Activated T-cell treated with anti-CD3 and anti-CD28 coated beads, Interleukin-2, amount 50 U/mL, for 4 hours (primary cell): ENCODE data around the gene ATP2B3. TPM values are rescaled to one million over a fixed set of nuclear protein-coding genes. Genes with fewer than 3 reads are reported as not detected.

Source experiments
- ATAC-seq, 2 donors: fragments of 200-7000 bp; cut with Tn5 transposase; one replicate each; pipeline ENCODE4 v1.10.0; 2021
- DNase-seq: peaks from one replicate; pipeline ENCODE4 v3.0.0-alpha.2; 2020
- H3K27me3 Mint-ChIP-seq: one replicate; pipeline ENCODE4 v1.8.0; 2021; ENCODE audit warnings: low read depth, mixed read lengths
- H3K36me3 Mint-ChIP-seq: one replicate; pipeline ENCODE4 v1.8.0; 2022; ENCODE audit warnings: mixed read lengths; ENCODE audit not compliant: insufficient read depth
- H3K4me1 Mint-ChIP-seq: one replicate; pipeline ENCODE4 v1.8.0; 2021; ENCODE audit warnings: low read depth, mixed read lengths
- H3K4me3 Mint-ChIP-seq: one replicate; pipeline ENCODE4 v1.8.0; 2021; ENCODE audit warnings: mild to moderate bottlenecking, moderate library complexity, mixed read lengths
- H3K9me3 Mint-ChIP-seq: one replicate; pipeline ENCODE4 v1.8.0; 2021; ENCODE audit warnings: mixed read lengths
- total RNA-seq, 3 donors: library from RNA; stranded (reverse); gene quantifications; one replicate each; pipeline ENCODE4 v1.2.1, GENCODE V29; 2021

Gene ATP2B3
- total RNA-seq, 3 donors from 2014 or later = 0.05 TPM; not detected in 2

GRCh38 chrX:153547195-153547594, 29.8 kb downstream of the ATP2B3 start:
- Mint-ChIP-seq H3K36me3 (no peaks in the 10 kb centered on the region), H3K9me3 (no peaks in the 10 kb centered on the region), H3K4me1 (no peaks in the 10 kb centered on the region), H3K27me3 (no peaks in the 10 kb centered on the region), H3K4me3 (no peak overlapping the region)
- no peak for DNase-seq
- no peak for ATAC-seq

- H3K4me3 Mint-ChIP-seq = no peak overlapping the region
- H3K9me3 Mint-ChIP-seq = no peaks in the 10 kb centered on the region
- ATAC-seq = no peak
- H3K4me1 Mint-ChIP-seq = no peaks in the 10 kb centered on the region
- no peaks in the 10 kb centered on the region for H3K36me3 Mint-ChIP-seq
- DNase-seq = no peak
- H3K27me3 Mint-ChIP-seq = no peaks in the 10 kb centered on the region
These were observed 31.8 kb downstream of the ATP2B3 start for GRCh38 chrX:153549231-153549630.

- Mint-ChIP-seq H3K4me3 (no peak overlapping the region), H3K9me3 (no peaks in the 10 kb centered on the region), H3K36me3 (no peaks in the 10 kb centered on the region), H3K4me1 (no peaks in the 10 kb centered on the region), H3K27me3 (no peaks in the 10 kb centered on the region)
- ATAC-seq (no peak), DNase-seq (no peak)
These were observed 32.4 kb downstream of the ATP2B3 start for GRCh38 chrX:153549807-153550206.

- Mint-ChIP-seq H3K27me3 (no peaks in the 10 kb centered on the region), H3K4me1 (no peaks in the 10 kb centered on the region)
These were observed 33.7 kb downstream of the ATP2B3 start for GRCh38 chrX:153551135-153551534.

GRCh38 chrX:153554519-153555167, 37.2 kb downstream of the ATP2B3 start:
- no peaks in the 10 kb centered on the region for H3K9me3 Mint-ChIP-seq
- H3K4me3 Mint-ChIP-seq = no peak overlapping the region
- no peaks in the 10 kb centered on the region for H3K4me1 Mint-ChIP-seq
- ATAC-seq (peak; percentile 66 to 78), DNase-seq (peak; percentile 56)
- H3K27me3 Mint-ChIP-seq = no peaks in the 10 kb centered on the region
- H3K36me3 Mint-ChIP-seq = no peaks in the 10 kb centered on the region

More at GRCh38 chrX:153551135-153551534, 33.7 kb downstream of the ATP2B3 start:
- H3K9me3 Mint-ChIP-seq = no peaks in the 10 kb centered on the region
- H3K36me3 Mint-ChIP-seq = no peaks in the 10 kb centered on the region
- H3K4me3 Mint-ChIP-seq = no peak overlapping the region
- no peak for DNase-seq
- ATAC-seq = no peak

- DNase-seq (no peak), ATAC-seq (no peak)
- Mint-ChIP-seq H3K9me3 (no peaks in the 10 kb centered on the region), H3K36me3 (no peaks in the 10 kb centered on the region), H3K4me3 (no peak overlapping the region), H3K27me3 (no peaks in the 10 kb centered on the region), H3K4me1 (no peaks in the 10 kb centered on the region)
These were observed 39.3 kb downstream of the ATP2B3 start for GRCh38 chrX:153556767-153557166.

- no peak overlapping the region for H3K4me3 Mint-ChIP-seq
- H3K4me1 Mint-ChIP-seq = no peaks in the 10 kb centered on the region
- DNase-seq (no peak), ATAC-seq (no peak)
- H3K36me3 Mint-ChIP-seq = no peaks in the 10 kb centered on the region
- no peaks in the 10 kb centered on the region for H3K9me3 Mint-ChIP-seq
- no peaks in the 10 kb centered on the region for H3K27me3 Mint-ChIP-seq
These were observed 40.3 kb downstream of the ATP2B3 start for GRCh38 chrX:153557618-153558355.

- Mint-ChIP-seq H3K36me3 (no peaks in the 10 kb centered on the region), H3K4me1 (no peaks in the 10 kb centered on the region), H3K9me3 (no peaks in the 10 kb centered on the region), H3K4me3 (no peak overlapping the region), H3K27me3 (no peaks in the 10 kb centered on the region)
- ATAC-seq (no peak), DNase-seq (no peak)
These were observed 42.6 kb downstream of the ATP2B3 start for GRCh38 chrX:153560000-153560399.

- no peaks in the 10 kb centered on the region for H3K27me3 Mint-ChIP-seq
- ATAC-seq (no peak), DNase-seq (no peak)
- no peaks in the 10 kb centered on the region for H3K9me3 Mint-ChIP-seq
- no peak overlapping the region for H3K4me3 Mint-ChIP-seq
- no peaks in the 10 kb centered on the region for H3K4me1 Mint-ChIP-seq
- no peaks in the 10 kb centered on the region for H3K36me3 Mint-ChIP-seq
These were observed 43.0 kb downstream of the ATP2B3 start for GRCh38 chrX:153560466-153560865.

- Mint-ChIP-seq H3K4me3 (no peak overlapping the region), H3K27me3 (no peaks in the 10 kb centered on the region), H3K36me3 (no peaks in the 10 kb centered on the region), H3K9me3 (no peaks in the 10 kb centered on the region), H3K4me1 (no peaks in the 10 kb centered on the region)
- DNase-seq (no peak), ATAC-seq (no peak)
These were observed 43.9 kb downstream of the ATP2B3 start for GRCh38 chrX:153561337-153561736.

- Mint-ChIP-seq H3K4me1 (no peaks in the 10 kb centered on the region), H3K9me3 (no peaks in the 10 kb centered on the region), H3K4me3 (no peak overlapping the region), H3K36me3 (no peaks in the 10 kb centered on the region), H3K27me3 (no peaks in the 10 kb centered on the region)
- ATAC-seq (no peak), DNase-seq (no peak)
These were observed 45.1 kb downstream of the ATP2B3 start for GRCh38 chrX:153562546-153562945.

GRCh38 chrX:153564047-153564606, 46.7 kb downstream of the ATP2B3 start:
- no peaks in the 10 kb centered on the region for H3K36me3 Mint-ChIP-seq
- ATAC-seq = no peak
- no peaks in the 10 kb centered on the region for H3K27me3 Mint-ChIP-seq
- H3K4me3 Mint-ChIP-seq = no peak overlapping the region
- H3K4me1 Mint-ChIP-seq = no peaks in the 10 kb centered on the region
- DNase-seq = no peak
- no peaks in the 10 kb centered on the region for H3K9me3 Mint-ChIP-seq

- DNase-seq = no peak
- Mint-ChIP-seq H3K4me1 (no peaks in the 10 kb centered on the region), H3K27me3 (no peaks in the 10 kb centered on the region), H3K36me3 (no peaks in the 10 kb centered on the region), H3K4me3 (no peak overlapping the region), H3K9me3 (no peaks in the 10 kb centered on the region)
- no peak for ATAC-seq
These were observed 48.6 kb downstream of the ATP2B3 start for GRCh38 chrX:153565996-153566580.

GRCh38 chrX:153568451-153569011, 51.1 kb downstream of the ATP2B3 start:
- ATAC-seq (no peak), DNase-seq (no peak)
- Mint-ChIP-seq H3K27me3 (no peaks in the 10 kb centered on the region), H3K4me1 (no peaks in the 10 kb centered on the region), H3K9me3 (no peaks in the 10 kb centered on the region), H3K36me3 (no peaks in the 10 kb centered on the region), H3K4me3 (no peak overlapping the region)
